Cardiac fibroblast (primary cell): ENCODE results near the gene TSHZ3.
A peak's percentile ranks its signal among the peaks of the same experiment; 100 is the strongest.

Source experiments
- DNase-seq, 2 donors: peaks; one replicate each; pipeline versions ENCODE4 v3.0.0 to v3.0.0-alpha.2; 2010; ENCODE audit warnings: low read depth in 2 of 2
- H3K4me3 ChIP-seq, 2 donors: replicated peaks in 1 of 2; 1 replicate in 1 of 2; 2 replicates in 1 of 2; pipeline ENCODE4 v1.5.1; 2011; ENCODE audit warnings: low read depth in 2 of 2, low read length in 2 of 2, mild to moderate bottlenecking in 2 of 2, moderate library complexity in 1 of 2
- CTCF ChIP-seq: IDR thresholded peaks from one replicate; pipeline ENCODE4 v1.5.1; 2011; ENCODE audit warnings: low read depth, mild to moderate bottlenecking, low read length, inconsistent platforms

Gene TSHZ3, protein sequence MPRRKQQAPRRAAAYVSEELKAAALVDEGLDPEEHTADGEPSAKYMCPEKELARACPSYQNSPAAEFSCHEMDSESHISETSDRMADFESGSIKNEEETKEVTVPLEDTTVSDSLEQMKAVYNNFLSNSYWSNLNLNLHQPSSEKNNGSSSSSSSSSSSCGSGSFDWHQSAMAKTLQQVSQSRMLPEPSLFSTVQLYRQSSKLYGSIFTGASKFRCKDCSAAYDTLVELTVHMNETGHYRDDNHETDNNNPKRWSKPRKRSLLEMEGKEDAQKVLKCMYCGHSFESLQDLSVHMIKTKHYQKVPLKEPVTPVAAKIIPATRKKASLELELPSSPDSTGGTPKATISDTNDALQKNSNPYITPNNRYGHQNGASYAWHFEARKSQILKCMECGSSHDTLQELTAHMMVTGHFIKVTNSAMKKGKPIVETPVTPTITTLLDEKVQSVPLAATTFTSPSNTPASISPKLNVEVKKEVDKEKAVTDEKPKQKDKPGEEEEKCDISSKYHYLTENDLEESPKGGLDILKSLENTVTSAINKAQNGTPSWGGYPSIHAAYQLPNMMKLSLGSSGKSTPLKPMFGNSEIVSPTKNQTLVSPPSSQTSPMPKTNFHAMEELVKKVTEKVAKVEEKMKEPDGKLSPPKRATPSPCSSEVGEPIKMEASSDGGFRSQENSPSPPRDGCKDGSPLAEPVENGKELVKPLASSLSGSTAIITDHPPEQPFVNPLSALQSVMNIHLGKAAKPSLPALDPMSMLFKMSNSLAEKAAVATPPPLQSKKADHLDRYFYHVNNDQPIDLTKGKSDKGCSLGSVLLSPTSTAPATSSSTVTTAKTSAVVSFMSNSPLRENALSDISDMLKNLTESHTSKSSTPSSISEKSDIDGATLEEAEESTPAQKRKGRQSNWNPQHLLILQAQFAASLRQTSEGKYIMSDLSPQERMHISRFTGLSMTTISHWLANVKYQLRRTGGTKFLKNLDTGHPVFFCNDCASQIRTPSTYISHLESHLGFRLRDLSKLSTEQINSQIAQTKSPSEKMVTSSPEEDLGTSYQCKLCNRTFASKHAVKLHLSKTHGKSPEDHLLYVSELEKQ

DNA sequence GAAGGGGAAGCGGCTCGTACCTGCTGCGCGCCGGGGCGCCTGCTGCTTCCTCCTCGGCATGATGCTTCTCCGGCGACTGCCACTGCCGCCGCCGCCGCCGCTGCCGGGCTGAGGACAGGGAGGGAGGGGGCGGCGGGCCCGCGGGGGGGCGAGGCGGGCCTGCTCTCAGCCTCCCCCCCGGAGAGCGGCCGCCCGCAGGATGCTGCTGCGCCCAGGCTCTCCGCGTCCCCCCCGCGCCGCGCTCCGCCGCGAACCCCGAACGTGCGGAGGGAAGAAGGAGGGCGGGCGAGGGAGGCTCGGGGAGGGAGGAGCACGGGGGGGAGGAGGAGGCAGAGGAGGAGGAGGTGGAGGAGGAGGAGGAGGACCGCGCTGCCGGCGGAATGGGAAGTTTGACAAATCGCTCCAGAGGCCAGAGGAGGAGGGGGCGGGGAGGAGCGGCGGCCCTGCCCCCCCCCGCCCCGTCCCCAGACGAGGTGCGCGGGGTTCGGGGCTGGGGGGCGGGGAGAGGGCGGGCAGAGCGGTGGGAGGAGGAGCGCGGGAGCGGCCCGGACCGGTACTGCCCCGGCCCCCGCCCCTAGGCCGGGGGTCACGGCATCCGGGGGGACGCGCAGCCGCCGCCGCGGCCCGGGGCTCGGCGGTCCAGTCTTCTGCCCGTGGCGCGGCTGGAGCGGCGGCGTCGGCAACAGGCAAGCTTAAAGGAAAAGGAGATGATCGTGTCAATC lies at the start of gene TSHZ3:
TSHZ3 (minus strand) TSS at position 277 of the 722 bp plus-strand sequence; CDS start at position 60, 217 bp downstream.
- DNase-seq: peak; percentile 91 to 94
- TF ChIP-seq CTCF: no peak
- H3K4me3 ChIP-seq: peak within 1 kb of the TSS; percentile 69 to 80

DNA sequence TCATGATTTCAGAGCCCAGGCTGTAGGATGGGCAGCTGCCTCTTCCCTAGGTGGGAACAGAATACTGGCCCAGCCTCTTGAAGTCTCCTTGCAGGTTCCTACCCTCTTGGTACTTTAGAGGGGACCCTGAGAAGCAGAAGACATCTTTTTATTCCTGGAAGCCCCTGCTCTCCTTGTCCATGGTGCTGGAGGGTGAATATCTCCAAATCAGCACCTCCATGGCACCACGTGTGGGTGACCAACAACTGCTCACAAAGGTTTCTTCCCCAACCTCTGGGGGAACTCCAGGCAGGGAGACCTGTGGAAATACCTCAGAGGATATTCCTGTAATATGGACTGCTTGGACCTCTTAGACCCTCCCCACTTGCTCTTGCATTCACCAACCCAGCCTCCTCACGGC lies 48.1 kb upstream of the TSHZ3 start:
- no peak overlapping the region for H3K4me3 ChIP-seq
- no peak for TF ChIP-seq CTCF
- DNase-seq: no peak

- TF ChIP-seq CTCF: no peak
- no peak overlapping the region for H3K4me3 ChIP-seq
- peak in 1 of 2 donors; percentile 8 for DNase-seq
These were observed 43.2 kb upstream of the TSHZ3 start for GRCh38 chr19:31392464-31392863.

GRCh38 chr19:31391518-31391917 lies 42.3 kb upstream of the TSHZ3 start:
- TF ChIP-seq CTCF: no peak
- H3K4me3 ChIP-seq: no peak overlapping the region
- DNase-seq: no peak

GRCh38 chr19:31390711-31391110 lies 41.5 kb upstream of the TSHZ3 start:
- TF ChIP-seq CTCF: no peak
- no peak overlapping the region for H3K4me3 ChIP-seq
- no peak for DNase-seq

- no peak for DNase-seq
- no peak for TF ChIP-seq CTCF
- H3K4me3 ChIP-seq: no peak overlapping the region
These were observed 40.6 kb upstream of the TSHZ3 start for GRCh38 chr19:31389874-31390273.
